Measurements from ENCODE around the gene ROCK2. TPM values are rescaled to one million over a fixed set of nuclear protein-coding genes. Genes with fewer than 3 reads are reported as not detected.

ROCK2 gene
- total RNA-seq, 4 donors from 2014 or later: 110 to 197 (median 155) TPM

GRCh38 chr2:11290713-11291112, 53.7 kb downstream of the ROCK2 start:
- no peak for ATAC-seq (ENCODE audit: low FRiP score)
- no peak for TF ChIP-seq CTCF (IDR thresholded peaks at IDR 0.05)
- DNase-seq (ENCODE audit: low spot score): no peak

DNA sequence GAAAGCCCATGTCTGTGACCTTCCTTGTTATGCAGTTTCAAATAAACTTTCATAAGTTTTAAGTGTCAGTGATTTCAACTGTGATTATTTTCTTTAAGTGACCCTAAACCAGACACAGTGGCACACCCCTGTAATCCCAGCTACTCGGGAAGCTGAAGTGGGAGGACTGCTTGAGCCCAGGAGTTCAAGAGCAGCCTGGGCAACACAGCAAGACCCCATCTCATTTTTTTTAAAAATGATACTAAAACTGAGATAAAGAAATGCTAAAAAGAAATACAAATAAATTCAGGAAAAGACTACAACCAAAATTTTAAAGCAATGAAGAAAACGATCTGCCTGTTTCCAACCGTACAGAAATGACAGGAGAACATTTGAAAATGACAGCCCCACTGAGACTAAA, 54.2 kb downstream of the ROCK2 start:
- DNase-seq (ENCODE audit: low spot score) (no peak), ATAC-seq (ENCODE audit: low FRiP score) (no peak)
- no peak for TF ChIP-seq CTCF (IDR thresholded peaks at IDR 0.05)

GRCh38 chr2:11288431-11288830, 56.0 kb downstream of the ROCK2 start:
- ATAC-seq (ENCODE audit: low FRiP score) (no peak), DNase-seq (ENCODE audit: low spot score) (no peak)
- no peak for TF ChIP-seq CTCF (IDR thresholded peaks at IDR 0.05)

DNA sequence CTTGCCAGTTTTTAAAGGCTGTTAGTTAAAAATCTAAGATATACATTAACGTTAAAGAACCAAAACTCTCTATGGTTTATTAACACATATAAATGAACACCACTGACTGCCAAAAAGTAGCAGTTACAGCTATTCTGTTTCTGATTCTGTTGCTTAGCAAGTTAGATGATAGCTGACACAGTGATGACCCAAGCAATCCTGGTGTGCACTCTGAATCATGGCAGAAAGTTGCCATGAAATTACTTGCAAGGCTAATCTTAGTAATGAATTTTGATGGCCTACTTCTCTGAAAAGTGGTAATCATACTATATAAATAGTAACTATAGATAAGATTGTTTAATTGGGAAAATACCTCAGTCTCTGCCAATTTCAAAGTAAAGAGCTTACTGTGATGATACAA, 57.7 kb downstream of the ROCK2 start:
- no peak for ATAC-seq (ENCODE audit: low FRiP score)
- DNase-seq (ENCODE audit: low spot score): no peak
- no peak for TF ChIP-seq CTCF (IDR thresholded peaks at IDR 0.05)

DNA sequence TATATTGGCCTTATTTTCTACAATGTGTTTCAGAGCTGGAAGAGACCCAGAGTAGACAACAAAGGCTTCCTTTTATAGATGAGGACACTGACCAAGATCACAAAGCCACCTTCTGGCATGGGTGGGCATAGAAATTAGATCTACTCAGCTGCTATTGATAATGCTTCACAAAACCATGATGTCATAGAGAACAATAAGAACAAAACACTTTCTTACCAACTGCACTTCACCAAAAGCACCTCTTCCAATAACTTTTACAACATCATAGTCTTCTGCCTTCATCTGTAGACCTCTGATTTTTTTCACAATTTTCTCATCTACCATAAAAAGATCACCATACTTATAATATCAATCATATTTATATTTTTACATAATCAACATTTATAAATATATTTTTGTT, 58.1 kb downstream of the ROCK2 start:
- DNase-seq (ENCODE audit: low spot score): no peak
- TF ChIP-seq CTCF (IDR thresholded peaks at IDR 0.05): no peak
- no peak for ATAC-seq (ENCODE audit: low FRiP score)

DNA sequence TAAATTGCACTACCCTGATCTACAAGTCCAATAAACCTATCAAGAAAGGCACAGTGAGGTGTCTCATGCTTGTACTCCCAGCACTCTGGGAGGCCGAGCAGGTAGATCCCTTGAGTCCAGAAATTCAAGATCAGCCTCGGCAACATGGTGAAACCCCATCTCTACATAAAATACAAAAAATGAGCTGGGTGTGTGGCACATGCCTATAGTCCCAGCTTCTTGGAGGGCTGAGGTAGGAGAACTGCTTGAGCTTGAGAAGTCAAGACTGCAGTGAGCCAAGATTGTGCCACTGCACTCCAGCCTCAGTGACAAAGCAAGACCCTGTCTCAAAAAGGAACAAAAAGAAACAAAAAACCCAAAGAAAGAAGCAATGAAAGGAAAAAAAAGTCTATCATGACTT, 58.9 kb downstream of the ROCK2 start:
- ATAC-seq (ENCODE audit: low FRiP score): no peak
- no peak for TF ChIP-seq CTCF (IDR thresholded peaks at IDR 0.05)
- DNase-seq (ENCODE audit: low spot score): no peak

DNA sequence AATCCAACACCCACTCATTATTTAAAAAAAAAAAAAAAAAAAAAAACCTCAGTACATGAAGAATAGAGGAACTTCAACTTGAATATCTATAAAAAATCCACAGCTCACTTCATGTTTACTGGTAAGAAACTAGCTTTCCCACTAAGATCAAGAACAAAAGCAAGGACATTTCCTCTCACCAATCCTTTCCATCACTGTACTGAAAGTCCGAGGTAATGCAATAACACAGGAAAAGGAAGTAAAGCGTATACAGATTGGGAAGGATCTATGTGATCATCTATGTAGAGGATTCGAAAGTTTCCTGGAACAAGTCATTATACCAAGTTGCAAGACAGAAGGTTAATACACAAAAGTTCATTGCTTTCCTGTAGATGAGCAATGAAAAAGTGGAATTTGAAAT, 63.2 kb downstream of the ROCK2 start:
- TF ChIP-seq CTCF (IDR thresholded peaks at IDR 0.05): no peak
- DNase-seq (ENCODE audit: low spot score) (no peak), ATAC-seq (ENCODE audit: low FRiP score) (no peak)

Data from omental fat pad (tissue), 4 donors.